Panc1 (cell line): ENCODE results near the gene CEL. TPM values are rescaled to one million over a fixed set of nuclear protein-coding genes. Genes with fewer than 3 reads are reported as not detected.

Experiments
- ATAC-seq: fragments of 200-7000 bp; cut with Tn5 transposase; 2 replicates; pipeline ENCODE4 v1.9.1; 2020; ENCODE audit warnings: mild to moderate bottlenecking, moderate library complexity
- BruUV-seq: library from RNA; stranded (reverse); fragments of 400-500 nt; replicated peaks from 2 replicates; lab custom pipeline; 2021; lab: Mats Ljungman, UMichigan
- CTCF ChIA-PET: fragments of 300-600 bp; sonication (Branson Sonifier 250); formaldehyde crosslinking; loops from one replicate; lab custom pipeline; 2022; ENCODE audit warnings: antibody characterized with exemption; lab: Charles Lee
- POLR2A ChIA-PET: fragments of 300-600 bp; sonication (Branson Sonifier 250); formaldehyde crosslinking; loops from one replicate; lab custom pipeline; 2022; ENCODE audit warnings: antibody characterized with exemption; lab: Charles Lee
- DNase-seq: peaks from one replicate; pipeline ENCODE4 v3.0.0-alpha.2; 2010; ENCODE audit warnings: low read depth, low spot score
- H3K27ac ChIP-seq: 2 replicates; pipeline ENCODE4 v1.5.1; 2011; ENCODE audit warnings: mild to moderate bottlenecking, low read length, inconsistent platforms
- H3K27me3 ChIP-seq: fragments of 200-500 bp; sonication (Bioruptor generic); 2 replicates; pipeline ENCODE4 v1.6.0; 2014; ENCODE audit warnings: low read length, inconsistent platforms; ENCODE audit not compliant: control insufficient read depth, insufficient read depth
- H3K36me3 ChIP-seq: fragments of 200-500 bp; sonication (Bioruptor generic); 2 replicates; pipeline ENCODE4 v1.5.1; 2014; ENCODE audit warnings: inconsistent platforms, mild to moderate bottlenecking, low read length, moderate library complexity; ENCODE audit not compliant: control insufficient read depth, insufficient read depth
- H3K4me1 ChIP-seq: 2 replicates; pipeline ENCODE4 v1.5.1; 2011; ENCODE audit warnings: inconsistent platforms, mild to moderate bottlenecking, low read length, moderate library complexity; ENCODE audit not compliant: control insufficient read depth, insufficient read depth
- H3K4me3 ChIP-seq, 2 experiments: 2 replicates each; pipeline ENCODE4 v1.5.1; 2011 to 2012; ENCODE audit warnings: low read depth in 2 of 2, low read length in 2 of 2, mild to moderate bottlenecking in 2 of 2, inconsistent platforms in 1 of 2, moderate library complexity in 1 of 2
- H3K9me3 ChIP-seq: fragments of 200-500 bp; sonication (Bioruptor generic); 2 replicates; pipeline ENCODE4 v1.5.1; 2014; ENCODE audit warnings: low read depth, mild to moderate bottlenecking, inconsistent platforms, low read length, moderate library complexity; ENCODE audit not compliant: control insufficient read depth, insufficient read depth
- POLR2AphosphoS5 ChIP-seq: IDR thresholded peaks from 2 replicates; pipeline ENCODE4 v1.6.1; 2012; ENCODE audit warnings: mild to moderate bottlenecking, low read depth, low read length, moderate library complexity
- SIN3A ChIP-seq: IDR thresholded peaks from 2 replicates; pipeline ENCODE4 v1.6.1; 2012; ENCODE audit warnings: low read depth, mild to moderate bottlenecking, low read length, moderate library complexity, borderline replicate concordance; ENCODE audit not compliant: insufficient read depth
- TCF7L2 ChIP-seq: IDR thresholded peaks from 2 replicates; pipeline ENCODE4 v1.6.1; 2011; ENCODE audit warnings: mild to moderate bottlenecking, low read depth, low read length, inconsistent platforms
- in situ Hi-C: cut with HindIII; loops from 2 replicates; pipeline ENCODE4 v1.10.0; 2016; ENCODE audit warnings: low sequenced_read_pairs, low pct_unique_long_range_greater_than_20kb
- intact Hi-C: fragments of 100-400 bp; cut with micrococcal nuclease; formaldehyde crosslinking; loops from one replicate; pipeline ENCODE4 v1.10.0; 2022; ENCODE audit not compliant: unreplicated experiment
- total RNA-seq: library from RNA; stranded (reverse); gene quantifications from one replicate; pipeline ENCODE4 v1.2.1, GENCODE V29; 2021; ENCODE audit not compliant: unreplicated experiment
- TF ChIP-seq, protein P1 (sequence below), 2 experiments: IDR thresholded peaks; 2 replicates each; pipeline ENCODE4 v1.6.1; 2011 to 2012; ENCODE audit warnings: low read depth in 2 of 2, control low read depth in 1 of 2, low read length in 1 of 2, mild to moderate bottlenecking in 1 of 2, moderate library complexity in 1 of 2; ENCODE audit not compliant: insufficient read depth in 1 of 2
- TF ChIP-seq, protein P2 (sequence below): fragments of 450-650 bp; IDR thresholded peaks from 2 replicates; pipeline ENCODE4 v1.5.1; 2017; ENCODE audit warnings: mild to moderate bottlenecking

CEL gene
- total RNA-seq, 1 experiment from 2014 or later = 4.3 TPM

DNA sequence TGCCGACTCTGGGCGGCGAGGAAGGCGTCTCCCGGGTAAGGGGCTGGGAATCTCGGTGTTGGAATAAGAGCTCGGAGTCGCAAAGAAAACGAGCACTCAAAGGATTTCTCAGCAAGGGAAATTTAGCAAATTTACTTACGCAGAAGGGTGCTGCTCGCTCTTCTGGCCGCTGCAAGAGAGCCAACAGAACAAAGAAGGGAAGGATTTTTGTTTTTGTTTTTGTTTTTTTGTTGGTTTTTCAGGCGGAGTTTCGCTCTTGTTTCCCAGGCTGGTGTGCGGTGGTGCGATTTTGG is 30.7 kb upstream of the CEL start:
- peak overlapping the region; percentile 86 for H3K27ac ChIP-seq
- ATAC-seq (no peak), DNase-seq (no peak)
- ChIA-PET POLR2A (interaction anchor here (0.6 kb wide), 1 partner anchor 409 kb away, joined by 4 read pairs; no protein-coding TSS in a partner anchor), CTCF (no interaction called here)
- H3K9me3 ChIP-seq = no peaks in the 10 kb centered on the region
- no TSS peak for BruUV-seq
- intact Hi-C loops (no loop called here), in situ Hi-C loops (no loop called here)
- no peaks in the 10 kb centered on the region for H3K27me3 ChIP-seq
- H3K4me3 ChIP-seq = peak overlapping the region; percentile 79 to 87
- H3K36me3 ChIP-seq = no peaks in the 10 kb centered on the region; the same call in 1 of the 2 replicates
- H3K4me1 ChIP-seq = no peaks in the 10 kb centered on the region; the same call in 1 of the 2 replicates
- no peak for TF ChIP-seq POLR2AphosphoS5
- TF ChIP-seq, protein P1, sequence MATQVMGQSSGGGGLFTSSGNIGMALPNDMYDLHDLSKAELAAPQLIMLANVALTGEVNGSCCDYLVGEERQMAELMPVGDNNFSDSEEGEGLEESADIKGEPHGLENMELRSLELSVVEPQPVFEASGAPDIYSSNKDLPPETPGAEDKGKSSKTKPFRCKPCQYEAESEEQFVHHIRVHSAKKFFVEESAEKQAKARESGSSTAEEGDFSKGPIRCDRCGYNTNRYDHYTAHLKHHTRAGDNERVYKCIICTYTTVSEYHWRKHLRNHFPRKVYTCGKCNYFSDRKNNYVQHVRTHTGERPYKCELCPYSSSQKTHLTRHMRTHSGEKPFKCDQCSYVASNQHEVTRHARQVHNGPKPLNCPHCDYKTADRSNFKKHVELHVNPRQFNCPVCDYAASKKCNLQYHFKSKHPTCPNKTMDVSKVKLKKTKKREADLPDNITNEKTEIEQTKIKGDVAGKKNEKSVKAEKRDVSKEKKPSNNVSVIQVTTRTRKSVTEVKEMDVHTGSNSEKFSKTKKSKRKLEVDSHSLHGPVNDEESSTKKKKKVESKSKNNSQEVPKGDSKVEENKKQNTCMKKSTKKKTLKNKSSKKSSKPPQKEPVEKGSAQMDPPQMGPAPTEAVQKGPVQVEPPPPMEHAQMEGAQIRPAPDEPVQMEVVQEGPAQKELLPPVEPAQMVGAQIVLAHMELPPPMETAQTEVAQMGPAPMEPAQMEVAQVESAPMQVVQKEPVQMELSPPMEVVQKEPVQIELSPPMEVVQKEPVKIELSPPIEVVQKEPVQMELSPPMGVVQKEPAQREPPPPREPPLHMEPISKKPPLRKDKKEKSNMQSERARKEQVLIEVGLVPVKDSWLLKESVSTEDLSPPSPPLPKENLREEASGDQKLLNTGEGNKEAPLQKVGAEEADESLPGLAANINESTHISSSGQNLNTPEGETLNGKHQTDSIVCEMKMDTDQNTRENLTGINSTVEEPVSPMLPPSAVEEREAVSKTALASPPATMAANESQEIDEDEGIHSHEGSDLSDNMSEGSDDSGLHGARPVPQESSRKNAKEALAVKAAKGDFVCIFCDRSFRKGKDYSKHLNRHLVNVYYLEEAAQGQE (IDR thresholded peaks at IDR 0.05; ENCODE audit: insufficient read depth in 1 of 2, low read depth in 2 of 2, low read length in 1 of 2) = no peak
- TF ChIP-seq, protein P2, sequence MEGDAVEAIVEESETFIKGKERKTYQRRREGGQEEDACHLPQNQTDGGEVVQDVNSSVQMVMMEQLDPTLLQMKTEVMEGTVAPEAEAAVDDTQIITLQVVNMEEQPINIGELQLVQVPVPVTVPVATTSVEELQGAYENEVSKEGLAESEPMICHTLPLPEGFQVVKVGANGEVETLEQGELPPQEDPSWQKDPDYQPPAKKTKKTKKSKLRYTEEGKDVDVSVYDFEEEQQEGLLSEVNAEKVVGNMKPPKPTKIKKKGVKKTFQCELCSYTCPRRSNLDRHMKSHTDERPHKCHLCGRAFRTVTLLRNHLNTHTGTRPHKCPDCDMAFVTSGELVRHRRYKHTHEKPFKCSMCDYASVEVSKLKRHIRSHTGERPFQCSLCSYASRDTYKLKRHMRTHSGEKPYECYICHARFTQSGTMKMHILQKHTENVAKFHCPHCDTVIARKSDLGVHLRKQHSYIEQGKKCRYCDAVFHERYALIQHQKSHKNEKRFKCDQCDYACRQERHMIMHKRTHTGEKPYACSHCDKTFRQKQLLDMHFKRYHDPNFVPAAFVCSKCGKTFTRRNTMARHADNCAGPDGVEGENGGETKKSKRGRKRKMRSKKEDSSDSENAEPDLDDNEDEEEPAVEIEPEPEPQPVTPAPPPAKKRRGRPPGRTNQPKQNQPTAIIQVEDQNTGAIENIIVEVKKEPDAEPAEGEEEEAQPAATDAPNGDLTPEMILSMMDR = no peak
- no peak for TF ChIP-seq TCF7L2
- TF ChIP-seq SIN3A = no peak

DNA sequence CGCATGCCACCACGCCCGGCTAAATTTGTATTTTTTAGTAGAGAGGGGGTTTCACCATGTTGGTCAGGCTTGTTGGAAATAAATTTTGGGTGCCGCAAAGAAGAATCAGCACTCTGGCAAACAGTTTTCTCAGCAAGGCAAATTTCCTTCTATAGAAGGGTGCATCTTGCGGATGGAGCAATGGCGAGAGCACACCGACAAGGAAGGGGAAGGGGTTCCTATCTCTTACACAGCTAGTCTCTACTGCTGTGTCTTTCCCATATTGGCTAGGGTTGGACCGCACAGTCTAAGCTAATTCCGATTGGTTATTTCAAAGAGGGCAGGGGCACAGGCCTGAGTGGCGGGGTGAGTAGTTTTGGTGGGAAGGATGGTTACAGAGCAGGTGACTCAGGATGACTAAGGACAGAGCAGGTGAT is 30.3 kb upstream of the CEL start:
- Histone ChIP-seq H3K27ac (peak overlapping the region; percentile 86), H3K4me3 (peak overlapping the region; percentile 79 to 87), H3K27me3 (no peaks in the 10 kb centered on the region), H3K36me3 (peaks cover 2% of the 10 kb centered on the region; the same call in 1 of the 2 replicates), H3K9me3 (no peaks in the 10 kb centered on the region), H3K4me1 (no peaks in the 10 kb centered on the region; the same call in 1 of the 2 replicates)
- ChIA-PET CTCF (no interaction called here), POLR2A (interaction anchor here (0.6 kb wide), 1 partner anchor 409 kb away, joined by 4 read pairs; no protein-coding TSS in a partner anchor)
- ATAC-seq (no peak), DNase-seq (no peak)
- TF ChIP-seq TCF7L2 (no peak), SIN3A (no peak), POLR2AphosphoS5 (no peak)
- TF ChIP-seq, protein P1 (IDR thresholded peaks at IDR 0.05; ENCODE audit: insufficient read depth in 1 of 2, low read depth in 2 of 2, low read length in 1 of 2) = no peak
- TF ChIP-seq, protein P2 = no peak
- in situ Hi-C loops (no loop called here), intact Hi-C loops (no loop called here)
- BruUV-seq = no TSS peak
